Caco-2 (cell line): Measurements from ENCODE around the gene TAX1BP3. TPM values are rescaled to one million over a fixed set of nuclear protein-coding genes. Genes with fewer than 3 reads are reported as not detected.

Source experiments
- BruUV-seq: library from RNA; stranded (reverse); fragments of 400-500 nt; replicated peaks from 2 replicates; lab custom pipeline; 2021; lab: Mats Ljungman, UMichigan
- CTCF ChIA-PET: fragments of 300-600 bp; sonication (Branson Sonifier 250); formaldehyde crosslinking; loops from one replicate; lab custom pipeline; 2022; ENCODE audit warnings: antibody characterized with exemption; lab: Charles Lee
- POLR2A ChIA-PET: fragments of 300-600 bp; sonication (Branson Sonifier 250); formaldehyde crosslinking; loops from one replicate; lab custom pipeline; 2022; ENCODE audit warnings: antibody characterized with exemption; lab: Charles Lee
- DNase-seq, 2 experiments: peaks; one replicate each; pipeline versions ENCODE4 v3.0.0 to v3.0.0-alpha.2; 2020 to 2022
- H3K27me3 ChIP-seq: replicated peaks from 2 replicates; pipeline ENCODE4 v1.6.0; 2011; ENCODE audit warnings: low read length; ENCODE audit not compliant: control insufficient read depth, insufficient read depth
- H3K36me3 ChIP-seq: 2 replicates; pipeline ENCODE4 v1.5.1; 2011; ENCODE audit warnings: low read length; ENCODE audit not compliant: control insufficient read depth, insufficient read depth
- H3K4me1 ChIP-seq: fragments of 250-450 bp; sonication (Bioruptor Pico); 2 replicates; pipeline ENCODE4 v1.5.1; 2020; ENCODE audit warnings: mild to moderate bottlenecking
- H3K4me3 ChIP-seq: 2 replicates; pipeline ENCODE4 v1.5.1; 2011; ENCODE audit warnings: low read depth, mild to moderate bottlenecking, control low read depth, low read length
- H3K9me3 ChIP-seq: fragments of 250-450 bp; sonication (Bioruptor Pico); 2 replicates; pipeline ENCODE4 v1.5.1; 2020; ENCODE audit warnings: mild to moderate bottlenecking, moderate library complexity
- H3K27ac Mint-ChIP-seq: one replicate; pipeline ENCODE4 v1.8.0; 2022; ENCODE audit warnings: mixed read lengths; ENCODE audit not compliant: unreplicated experiment
- H3K27me3 Mint-ChIP-seq: one replicate; pipeline ENCODE4 v1.8.0; 2022; ENCODE audit warnings: mixed read lengths; ENCODE audit not compliant: insufficient read depth, unreplicated experiment
- H3K36me3 Mint-ChIP-seq: one replicate; pipeline ENCODE4 v1.8.0; 2022; ENCODE audit warnings: mild to moderate bottlenecking, mixed read lengths; ENCODE audit not compliant: insufficient read depth, unreplicated experiment
- H3K4me1 Mint-ChIP-seq: one replicate; pipeline ENCODE4 v1.8.0; 2022; ENCODE audit warnings: low read depth, mixed read lengths; ENCODE audit not compliant: unreplicated experiment
- H3K4me3 Mint-ChIP-seq: one replicate; pipeline ENCODE4 v1.8.0; 2022; ENCODE audit warnings: mild to moderate bottlenecking, moderate library complexity, mixed read lengths; ENCODE audit not compliant: unreplicated experiment
- H3K9me3 Mint-ChIP-seq: one replicate; pipeline ENCODE4 v1.8.0; 2022; ENCODE audit warnings: mixed read lengths; ENCODE audit not compliant: unreplicated experiment
- CTCF ChIP-seq, 2 experiments: fragments of 200-600 bp in 1 of 2; IDR thresholded peaks; 1 replicate in 1 of 2; 2 replicates in 1 of 2; pipeline versions ENCODE4 v1.5.1 to v1.8.0; 2011 to 2022; ENCODE audit warnings: antibody characterized with exemption in 1 of 2, control low read depth in 1 of 2, inconsistent platforms in 1 of 2, low read depth in 1 of 2, low read length in 1 of 2, mild to moderate bottlenecking in 1 of 2, moderate library complexity in 1 of 2; ENCODE audit not compliant: insufficient read depth in 1 of 2, severe bottlenecking in 1 of 2, unreplicated experiment in 1 of 2
- intact Hi-C: fragments of 100-400 bp; cut with micrococcal nuclease; formaldehyde crosslinking; loops from one replicate; pipeline ENCODE4 v1.10.0; 2022; ENCODE audit not compliant: unreplicated experiment
- total RNA-seq: library from RNA; stranded (reverse); gene quantifications from 2 replicates; pipeline ENCODE4 v1.2.3, GENCODE V29; 2022

The TAX1BP3 gene
- total RNA-seq, 1 experiment from 2014 or later, result 58.2 TPM

DNA sequence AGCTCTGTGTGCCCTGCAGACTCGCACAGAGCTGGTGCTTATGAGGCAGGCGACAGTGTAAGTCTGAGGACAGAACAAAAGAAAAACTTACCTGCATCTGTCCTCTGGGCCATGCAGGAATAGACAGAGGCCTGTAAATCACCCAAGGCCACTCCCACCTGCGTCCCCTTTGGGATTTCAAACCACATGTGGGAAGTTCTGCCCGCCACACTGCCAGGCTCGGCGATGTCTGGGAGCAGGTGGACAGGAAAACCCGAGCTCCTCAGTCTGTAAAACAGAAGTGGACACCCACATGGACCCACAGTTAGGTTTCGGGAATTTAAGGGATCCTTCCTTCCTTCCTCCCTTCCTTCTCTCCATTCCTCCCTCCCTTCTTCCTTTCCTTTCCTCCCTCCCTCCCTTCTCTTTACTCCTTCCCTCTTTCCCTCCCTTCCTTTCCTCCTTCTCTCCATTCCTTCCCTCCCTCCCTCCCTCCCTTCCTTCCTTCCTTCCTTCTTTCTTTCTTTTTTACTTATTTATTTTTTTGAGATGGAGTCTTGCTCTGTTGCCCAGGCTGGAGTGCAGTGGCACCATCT lies 47.1 kb downstream of the TAX1BP3 start:
- TF ChIP-seq CTCF (IDR thresholded peaks at IDR 0.05; ENCODE audit: insufficient read depth in 1 of 2, low read depth in 1 of 2, low read length in 1 of 2, severe bottlenecking in 1 of 2, unreplicated experiment in 1 of 2), result no peak
- H3K4me3 Mint-ChIP-seq, result no peak overlapping the region
- DNase-seq, result no peak
- intact Hi-C loops, result no loop called here
- Histone ChIP-seq H3K4me1 (no peaks in the 10 kb centered on the region), H3K4me3 (no peak overlapping the region), H3K27me3 (no peaks in the 10 kb centered on the region), H3K9me3 (no peaks in the 10 kb centered on the region), H3K36me3 (no peaks in the 10 kb centered on the region; the same call in 1 of the 2 replicates)
- H3K27ac Mint-ChIP-seq, result no peak overlapping the region
- no TSS peak for BruUV-seq
- no peaks in the 10 kb centered on the region for H3K4me1 Mint-ChIP-seq
- no peaks in the 10 kb centered on the region for H3K9me3 Mint-ChIP-seq
- ChIA-PET POLR2A (no interaction called here), CTCF (no interaction called here)
- peaks cover 36% of the 10 kb centered on the region for H3K36me3 Mint-ChIP-seq
- no peaks in the 10 kb centered on the region for H3K27me3 Mint-ChIP-seq

GRCh38 chr17:3615160-3615870 lies 53.1 kb downstream of the TAX1BP3 start:
- intact Hi-C loops, result no loop called here
- H3K27ac Mint-ChIP-seq, result peak overlapping the region; percentile 20

GRCh38 chr17:3613124-3613523 lies 55.3 kb downstream of the TAX1BP3 start:
- no peaks in the 10 kb centered on the region for H3K27me3 ChIP-seq
- H3K9me3 Mint-ChIP-seq, result no peaks in the 10 kb centered on the region
- no peak overlapping the region for H3K27ac Mint-ChIP-seq
- H3K27me3 Mint-ChIP-seq, result no peaks in the 10 kb centered on the region
- no peak for DNase-seq
- H3K4me3 Mint-ChIP-seq, result no peak overlapping the region
- peaks cover 10% of the 10 kb centered on the region for H3K4me1 ChIP-seq
- no TSS peak for BruUV-seq
- intact Hi-C loops, result no loop called here
- peaks cover 56% of the 10 kb centered on the region for H3K36me3 Mint-ChIP-seq
- ChIA-PET CTCF (no interaction called here), POLR2A (no interaction called here)
- no peaks in the 10 kb centered on the region; the same call in 1 of the 2 replicates for H3K36me3 ChIP-seq
- no peaks in the 10 kb centered on the region for H3K9me3 ChIP-seq
- H3K4me3 ChIP-seq, result no peak overlapping the region
- no peak for TF ChIP-seq CTCF (IDR thresholded peaks at IDR 0.05; ENCODE audit: insufficient read depth in 1 of 2, low read depth in 1 of 2, low read length in 1 of 2, severe bottlenecking in 1 of 2, unreplicated experiment in 1 of 2)
- no peaks in the 10 kb centered on the region for H3K4me1 Mint-ChIP-seq

More at GRCh38 chr17:3615160-3615870, 53.1 kb downstream of the TAX1BP3 start:
- H3K36me3 ChIP-seq, result no peaks in the 10 kb centered on the region; the same call in 1 of the 2 replicates
- CTCF ChIA-PET, result no interaction called here
- H3K4me1 ChIP-seq, result peaks cover 10% of the 10 kb centered on the region
- Mint-ChIP-seq H3K9me3 (no peaks in the 10 kb centered on the region), H3K4me1 (no peaks in the 10 kb centered on the region), H3K36me3 (peaks cover 59% of the 10 kb centered on the region), H3K4me3 (no peak overlapping the region), H3K27me3 (no peaks in the 10 kb centered on the region)
- H3K27me3 ChIP-seq, result no peaks in the 10 kb centered on the region
- no TSS peak for BruUV-seq
- no peak overlapping the region for H3K4me3 ChIP-seq
- no peak for TF ChIP-seq CTCF (IDR thresholded peaks at IDR 0.05; ENCODE audit: insufficient read depth in 1 of 2, low read depth in 1 of 2, low read length in 1 of 2, severe bottlenecking in 1 of 2, unreplicated experiment in 1 of 2)
- POLR2A ChIA-PET, result no interaction called here
- no peak for DNase-seq
- no peaks in the 10 kb centered on the region for H3K9me3 ChIP-seq

Other genes with a start within 250 kb of the TAX1BP3 start
- gene OR1E2, start 234.7 kb downstream of the TAX1BP3 start, total RNA-seq, result not detected in 2 replicates
- gene SPATA22, start 196.8 kb downstream of the TAX1BP3 start, total RNA-seq, result not detected in 2 replicates
- 0.27 and 0.42 TPM in 2 replicates for gene ASPA, start 192.6 kb downstream of the TAX1BP3 start, total RNA-seq
- gene TRPV3, start 110.8 kb downstream of the TAX1BP3 start, total RNA-seq, result 8.4 and 8.9 TPM in 2 replicates
- gene TRPV1, start 59.2 kb downstream of the TAX1BP3 start, total RNA-seq, result 1.8 and 3.1 TPM in 2 replicates
- 17.4 and 17.7 TPM in 2 replicates for gene SHPK, start 32.3 kb downstream of the TAX1BP3 start, total RNA-seq
- 11.8 and 15.6 TPM in 2 replicates for gene CTNS, start 31.8 kb downstream of the TAX1BP3 start, total RNA-seq
- 35.1 and 36.8 TPM in 2 replicates for gene EMC6, start 234 bp upstream of the TAX1BP3 start, total RNA-seq
- gene P2RX5, start 27.6 kb upstream of the TAX1BP3 start, total RNA-seq, result 0.66 and 1.4 TPM in 2 replicates
- 9.1 and 9.5 TPM in 2 replicates for gene HASPIN, start 55.3 kb upstream of the TAX1BP3 start, total RNA-seq
- gene ITGAE, start 132.6 kb upstream of the TAX1BP3 start, total RNA-seq, result 12.5 and 12.8 TPM in 2 replicates
- gene NCBP3, start 177.7 kb upstream of the TAX1BP3 start, total RNA-seq, result 28.4 and 32.8 TPM in 2 replicates
- 1.4 and 1.9 TPM in 2 replicates for gene CAMKK1, start 224.5 kb upstream of the TAX1BP3 start, total RNA-seq
- gene P2RX1, start 247.9 kb upstream of the TAX1BP3 start, total RNA-seq, result 0.23 TPM in 1 of 2 replicates, not detected in the other